ENCODE results near the gene MLLT10.

DNA sequence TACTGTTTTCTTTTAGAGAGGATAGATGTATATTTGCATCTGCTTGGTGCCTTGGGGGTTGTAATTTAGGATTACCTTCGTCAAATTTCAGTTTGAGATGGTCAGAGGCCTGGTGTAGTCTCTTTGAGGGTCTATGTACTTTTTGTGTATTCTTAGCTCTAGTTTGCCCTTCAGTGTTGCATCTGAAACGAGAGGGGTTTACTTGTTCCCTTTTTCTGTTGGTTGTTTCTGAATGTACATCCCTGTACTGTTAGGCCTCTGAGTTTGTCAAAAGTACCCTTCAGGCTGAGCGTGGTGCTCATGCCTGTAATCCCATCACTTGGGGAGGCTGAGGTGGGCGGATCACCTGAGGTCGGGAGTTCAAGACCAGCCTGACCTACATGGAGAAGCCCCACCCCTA, 60.0 kb downstream of the MLLT10 start:
- TF ChIP-seq, protein P1, sequence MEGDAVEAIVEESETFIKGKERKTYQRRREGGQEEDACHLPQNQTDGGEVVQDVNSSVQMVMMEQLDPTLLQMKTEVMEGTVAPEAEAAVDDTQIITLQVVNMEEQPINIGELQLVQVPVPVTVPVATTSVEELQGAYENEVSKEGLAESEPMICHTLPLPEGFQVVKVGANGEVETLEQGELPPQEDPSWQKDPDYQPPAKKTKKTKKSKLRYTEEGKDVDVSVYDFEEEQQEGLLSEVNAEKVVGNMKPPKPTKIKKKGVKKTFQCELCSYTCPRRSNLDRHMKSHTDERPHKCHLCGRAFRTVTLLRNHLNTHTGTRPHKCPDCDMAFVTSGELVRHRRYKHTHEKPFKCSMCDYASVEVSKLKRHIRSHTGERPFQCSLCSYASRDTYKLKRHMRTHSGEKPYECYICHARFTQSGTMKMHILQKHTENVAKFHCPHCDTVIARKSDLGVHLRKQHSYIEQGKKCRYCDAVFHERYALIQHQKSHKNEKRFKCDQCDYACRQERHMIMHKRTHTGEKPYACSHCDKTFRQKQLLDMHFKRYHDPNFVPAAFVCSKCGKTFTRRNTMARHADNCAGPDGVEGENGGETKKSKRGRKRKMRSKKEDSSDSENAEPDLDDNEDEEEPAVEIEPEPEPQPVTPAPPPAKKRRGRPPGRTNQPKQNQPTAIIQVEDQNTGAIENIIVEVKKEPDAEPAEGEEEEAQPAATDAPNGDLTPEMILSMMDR (IDR thresholded peaks at IDR 0.05; ENCODE audit: control extremely low read depth in 1 of 3, insufficient read depth in 1 of 3, low read depth in 1 of 3, low read length in 3 of 3): no peak
- TF ChIP-seq FOSL1 (IDR thresholded peaks at IDR 0.05; ENCODE audit: insufficient read depth, low read depth, low read length) (no peak), RXRA (IDR thresholded peaks at IDR 0.05; ENCODE audit: insufficient read depth, low read depth, low read length) (no peak), MAFK (IDR thresholded peaks at IDR 0.05; ENCODE audit: low read depth, low read length) (no peak), SIN3A (conservative IDR thresholded peaks at IDR 0.05 in 1 of 2, IDR thresholded peaks at IDR 0.05 in 1 of 2; ENCODE audit: low read depth in 1 of 2, low read length in 2 of 2) (no peak), SIRT6 (IDR thresholded peaks at IDR 0.05; ENCODE audit: low read length) (no peak), YY1 (IDR thresholded peaks at IDR 0.05; ENCODE audit: low read depth, low read length) (no peak)
